Vagina (tissue), 2 donors: Measurements from ENCODE around the gene COL5A1. TPM values are rescaled to one million over a fixed set of nuclear protein-coding genes. Genes with fewer than 3 reads are reported as not detected.
"Not testable (repeated sequence)": the region's sequence is repeated elsewhere in the genome, so short reads cannot be mapped to it uniquely, and the experiment has no call there.

ENCODE experiments used
- DNase-seq, 2 donors: peaks; one replicate each; pipeline ENCODE4 v3.0.0-alpha.2; 2017; ENCODE audit errors: extremely low spot score in 2 of 2
- H3K27ac ChIP-seq: fragments of 200-600 bp; sonication (generic); one replicate; pipeline ENCODE4 v1.5.1; 2019
- H3K27me3 ChIP-seq: fragments of 200-600 bp; sonication (generic); one replicate; pipeline ENCODE4 v1.5.1; 2019
- H3K36me3 ChIP-seq, 2 donors: fragments of 200-600 bp; sonication (generic); one replicate each; pipeline ENCODE4 v1.5.1; 2017 to 2019
- H3K4me1 ChIP-seq: fragments of 200-600 bp; sonication (generic); one replicate; pipeline ENCODE4 v1.5.1; 2019
- H3K4me3 ChIP-seq, 2 donors: fragments of 200-600 bp; sonication (generic); 1 replicate in 1 of 2; 2 replicates in 1 of 2; pipeline ENCODE4 v1.5.1; 2016 to 2019
- H3K9me3 ChIP-seq: fragments of 200-600 bp; sonication (generic); one replicate; pipeline ENCODE4 v1.5.1; 2019
- POLR2A ChIP-seq, 2 donors: fragments of 450-650 bp; IDR thresholded peaks; one replicate each; pipeline ENCODE4 v1.6.1; 2017; ENCODE audit warnings: antibody characterized with exemption in 2 of 2, mild to moderate bottlenecking in 2 of 2, moderate library complexity in 2 of 2
- POLR2AphosphoS5 ChIP-seq, 2 donors: sonication (generic); formaldehyde crosslinking; IDR thresholded peaks; one replicate each; pipeline ENCODE4 v1.9.0; 2017; ENCODE audit warnings: antibody characterized with exemption in 2 of 2, mild to moderate bottlenecking in 2 of 2, low read depth in 1 of 2; ENCODE audit not compliant: insufficient read depth in 1 of 2
- intact Hi-C: fragments of 100-400 bp; cut with DNase I; formaldehyde crosslinking; loops from one replicate; pipeline ENCODE4 v1.15.1; 2023
- total RNA-seq: library from RNA; depleted of rRNA; stranded (reverse); fragments of >200 nt; gene quantifications from one replicate; pipeline ENCODE4 v1.2.3, GENCODE V29; 2016
- TF ChIP-seq, protein P1 (sequence below), 3 experiments: fragments of 450-650 bp in 2 of 3; fragments of 200-600 bp in 1 of 3; sonication (generic) in 1 of 3; IDR thresholded peaks; one replicate each; pipeline ENCODE4 v1.5.1; 2017 to 2019; ENCODE audit warnings: antibody characterized with exemption in 3 of 3, mild to moderate bottlenecking in 2 of 3, moderate library complexity in 2 of 3

The COL5A1 gene
- total RNA-seq, 1 donor from 2014 or later, result 36.6 TPM

GRCh38 chr9:134681061-134681661 lies 39.6 kb downstream of the COL5A1 start:
- H3K27ac ChIP-seq, result peak overlapping the region; percentile 50
- no peaks in the 10 kb centered on the region for H3K36me3 ChIP-seq
- peaks cover 69% of the 10 kb centered on the region for H3K4me1 ChIP-seq

DNA sequence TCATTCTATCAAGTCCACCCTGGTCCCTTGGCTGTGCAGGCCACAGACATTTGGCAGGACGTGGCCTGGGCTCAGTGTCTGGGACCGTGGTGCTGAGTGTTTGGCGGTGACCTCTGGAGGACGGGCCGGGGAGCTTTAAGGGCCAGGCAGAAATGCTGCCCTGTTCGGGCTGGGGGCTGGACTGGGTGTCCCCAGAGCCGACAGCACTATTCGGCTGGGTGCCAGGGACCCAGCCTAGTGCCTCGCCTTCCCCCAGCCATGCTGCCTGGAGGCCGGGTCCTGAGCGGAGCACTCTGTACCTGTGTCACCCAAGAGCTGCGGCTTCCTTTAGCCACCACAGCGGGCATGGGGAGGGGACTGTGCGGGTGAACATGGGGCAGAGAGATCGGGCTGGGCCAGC lies 40.4 kb downstream of the COL5A1 start:
- Histone ChIP-seq H3K4me3 (no peak overlapping the region), H3K36me3 (no peaks in the 10 kb centered on the region), H3K27ac (peak overlapping the region; percentile 50), H3K27me3 (no peaks in the 10 kb centered on the region), H3K4me1 (peaks cover 60% of the 10 kb centered on the region), H3K9me3 (no peaks in the 10 kb centered on the region)
- DNase-seq, result no peak
- TF ChIP-seq, protein P1, sequence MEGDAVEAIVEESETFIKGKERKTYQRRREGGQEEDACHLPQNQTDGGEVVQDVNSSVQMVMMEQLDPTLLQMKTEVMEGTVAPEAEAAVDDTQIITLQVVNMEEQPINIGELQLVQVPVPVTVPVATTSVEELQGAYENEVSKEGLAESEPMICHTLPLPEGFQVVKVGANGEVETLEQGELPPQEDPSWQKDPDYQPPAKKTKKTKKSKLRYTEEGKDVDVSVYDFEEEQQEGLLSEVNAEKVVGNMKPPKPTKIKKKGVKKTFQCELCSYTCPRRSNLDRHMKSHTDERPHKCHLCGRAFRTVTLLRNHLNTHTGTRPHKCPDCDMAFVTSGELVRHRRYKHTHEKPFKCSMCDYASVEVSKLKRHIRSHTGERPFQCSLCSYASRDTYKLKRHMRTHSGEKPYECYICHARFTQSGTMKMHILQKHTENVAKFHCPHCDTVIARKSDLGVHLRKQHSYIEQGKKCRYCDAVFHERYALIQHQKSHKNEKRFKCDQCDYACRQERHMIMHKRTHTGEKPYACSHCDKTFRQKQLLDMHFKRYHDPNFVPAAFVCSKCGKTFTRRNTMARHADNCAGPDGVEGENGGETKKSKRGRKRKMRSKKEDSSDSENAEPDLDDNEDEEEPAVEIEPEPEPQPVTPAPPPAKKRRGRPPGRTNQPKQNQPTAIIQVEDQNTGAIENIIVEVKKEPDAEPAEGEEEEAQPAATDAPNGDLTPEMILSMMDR (IDR thresholded peaks at IDR 0.05), result no peak
- TF ChIP-seq POLR2AphosphoS5 (IDR thresholded peaks at IDR 0.05; ENCODE audit: insufficient read depth in 1 of 2, low read depth in 1 of 2) (no peak), POLR2A (IDR thresholded peaks at IDR 0.05) (no peak)
- intact Hi-C loops, result no loop called here

More at GRCh38 chr9:134681061-134681661, 39.6 kb downstream of the COL5A1 start:
- Histone ChIP-seq H3K27me3 (no peaks in the 10 kb centered on the region), H3K4me3 (peak overlapping the region in 1 of 2 donors; percentile 24), H3K9me3 (no peaks in the 10 kb centered on the region)
- DNase-seq, result no peak
- TF ChIP-seq, protein P1 (IDR thresholded peaks at IDR 0.05), result no peak
- intact Hi-C loops, result no loop called here

GRCh38 chr9:134682651-134683364 lies 41.2 kb downstream of the COL5A1 start:
- Histone ChIP-seq H3K4me1 (peaks cover 54% of the 10 kb centered on the region), H3K36me3 (no peaks in the 10 kb centered on the region), H3K27ac (peak overlapping the region; percentile 50)

GRCh38 chr9:134683714-134684374 lies 42.2 kb downstream of the COL5A1 start:
- no peaks in the 10 kb centered on the region for H3K27me3 ChIP-seq
- peaks cover 54% of the 10 kb centered on the region for H3K4me1 ChIP-seq
- no peaks in the 10 kb centered on the region for H3K36me3 ChIP-seq
- DNase-seq, result no peak
- intact Hi-C loops, result no loop called here
- no peak overlapping the region for H3K4me3 ChIP-seq
- H3K9me3 ChIP-seq, result no peaks in the 10 kb centered on the region
- TF ChIP-seq POLR2A (IDR thresholded peaks at IDR 0.05), result no peak
- TF ChIP-seq POLR2AphosphoS5 (IDR thresholded peaks at IDR 0.05; ENCODE audit: insufficient read depth in 1 of 2, low read depth in 1 of 2), result no peak
- TF ChIP-seq, protein P1 (IDR thresholded peaks at IDR 0.05), result no peak
- H3K27ac ChIP-seq, result peak overlapping the region; percentile 39

More at GRCh38 chr9:134682651-134683364, 41.2 kb downstream of the COL5A1 start:
- TF ChIP-seq POLR2A (IDR thresholded peaks at IDR 0.05), result no peak
- no peak for DNase-seq
- no peaks in the 10 kb centered on the region for H3K9me3 ChIP-seq
- no peaks in the 10 kb centered on the region for H3K27me3 ChIP-seq
- intact Hi-C loops, result no loop called here
- no peak overlapping the region for H3K4me3 ChIP-seq

DNA sequence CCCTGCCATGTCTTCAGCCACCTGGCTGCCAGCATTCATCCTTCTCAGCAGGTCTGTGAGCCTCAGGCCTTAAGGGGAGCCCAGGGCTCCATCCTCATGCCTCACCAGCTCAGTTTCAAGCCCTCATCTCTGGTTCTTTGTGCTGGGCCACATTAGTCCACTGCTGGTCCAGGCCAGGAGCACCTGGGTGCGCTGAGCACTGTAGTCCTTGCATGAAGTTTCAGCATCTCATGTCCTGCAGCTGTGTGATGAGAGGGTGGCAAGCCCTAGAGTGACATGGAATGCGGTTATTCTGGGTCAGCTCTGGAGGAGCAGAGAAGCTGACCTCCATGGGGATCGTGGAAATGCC lies 42.7 kb downstream of the COL5A1 start:
- peaks cover 56% of the 10 kb centered on the region for H3K4me1 ChIP-seq
- no peak for DNase-seq
- intact Hi-C loops, result no loop called here
- H3K9me3 ChIP-seq, result no peaks in the 10 kb centered on the region
- peak overlapping the region; percentile 39 for H3K27ac ChIP-seq
- H3K36me3 ChIP-seq, result no peaks in the 10 kb centered on the region
- H3K27me3 ChIP-seq, result no peaks in the 10 kb centered on the region
- TF ChIP-seq POLR2A (IDR thresholded peaks at IDR 0.05), result no peak
- H3K4me3 ChIP-seq, result no peak overlapping the region

DNA sequence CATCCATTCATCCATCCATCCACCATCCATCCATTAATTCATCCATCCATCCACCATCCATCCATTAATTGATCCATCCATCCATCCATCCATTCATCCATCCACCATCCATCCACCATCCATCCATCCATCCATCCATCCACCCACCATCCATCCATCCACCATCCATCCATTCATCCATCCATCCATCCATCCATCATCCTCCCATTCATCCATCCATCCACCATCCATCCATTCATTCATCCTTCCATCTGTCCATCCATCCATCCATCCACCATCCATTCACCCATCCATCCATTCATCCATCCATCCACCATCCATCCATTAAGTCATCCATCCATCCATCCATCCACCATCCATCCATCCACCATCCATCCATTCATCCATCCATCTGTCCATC lies 43.3 kb downstream of the COL5A1 start:
- peaks cover 61% of the 10 kb centered on the region for H3K4me1 ChIP-seq
- not testable (repeated sequence) for H3K36me3 ChIP-seq

More for the DNA sequence above, 43.3 kb downstream of the COL5A1 start:
- H3K27me3 ChIP-seq, H3K4me3 ChIP-seq, DNase-seq, H3K9me3 ChIP-seq, H3K27ac ChIP-seq, intact Hi-C loops: not testable (repeated sequence)
